ENCODE measurements around the gene MANBA. TPM values are rescaled to one million over a fixed set of nuclear protein-coding genes. Genes with fewer than 3 reads are reported as not detected.

MANBA gene
- total RNA-seq, 1 donor from 2014 or later = 8.1 TPM

DNA sequence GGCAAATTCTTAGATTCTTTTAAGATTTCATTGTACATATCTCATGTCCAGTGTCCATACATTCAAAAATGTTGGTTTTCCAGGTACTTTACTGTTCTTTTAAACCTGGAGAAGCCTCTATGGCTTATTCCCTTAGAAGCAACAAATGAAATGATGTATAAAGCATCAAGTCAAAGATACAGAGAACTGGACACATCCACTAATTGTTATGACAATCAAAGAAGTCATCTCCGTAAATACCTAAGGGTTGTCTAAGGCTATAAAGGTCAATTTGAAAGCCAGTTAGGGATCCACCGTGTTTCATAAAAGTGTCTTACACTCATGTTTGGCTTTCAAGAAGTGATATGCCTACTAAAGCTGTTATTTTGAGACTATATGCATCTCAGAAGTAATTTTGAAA is 34.2 kb upstream of the MANBA start:
- no peak overlapping the region for H3K4me3 ChIP-seq (ENCODE audit: low read depth, low read length)
- DNase-seq (ENCODE audit: low read depth) = no peak
- TF ChIP-seq, protein P1, sequence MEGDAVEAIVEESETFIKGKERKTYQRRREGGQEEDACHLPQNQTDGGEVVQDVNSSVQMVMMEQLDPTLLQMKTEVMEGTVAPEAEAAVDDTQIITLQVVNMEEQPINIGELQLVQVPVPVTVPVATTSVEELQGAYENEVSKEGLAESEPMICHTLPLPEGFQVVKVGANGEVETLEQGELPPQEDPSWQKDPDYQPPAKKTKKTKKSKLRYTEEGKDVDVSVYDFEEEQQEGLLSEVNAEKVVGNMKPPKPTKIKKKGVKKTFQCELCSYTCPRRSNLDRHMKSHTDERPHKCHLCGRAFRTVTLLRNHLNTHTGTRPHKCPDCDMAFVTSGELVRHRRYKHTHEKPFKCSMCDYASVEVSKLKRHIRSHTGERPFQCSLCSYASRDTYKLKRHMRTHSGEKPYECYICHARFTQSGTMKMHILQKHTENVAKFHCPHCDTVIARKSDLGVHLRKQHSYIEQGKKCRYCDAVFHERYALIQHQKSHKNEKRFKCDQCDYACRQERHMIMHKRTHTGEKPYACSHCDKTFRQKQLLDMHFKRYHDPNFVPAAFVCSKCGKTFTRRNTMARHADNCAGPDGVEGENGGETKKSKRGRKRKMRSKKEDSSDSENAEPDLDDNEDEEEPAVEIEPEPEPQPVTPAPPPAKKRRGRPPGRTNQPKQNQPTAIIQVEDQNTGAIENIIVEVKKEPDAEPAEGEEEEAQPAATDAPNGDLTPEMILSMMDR (conservative IDR thresholded peaks at IDR 0.05; ENCODE audit: low read depth, low read length) = no peak

DNA sequence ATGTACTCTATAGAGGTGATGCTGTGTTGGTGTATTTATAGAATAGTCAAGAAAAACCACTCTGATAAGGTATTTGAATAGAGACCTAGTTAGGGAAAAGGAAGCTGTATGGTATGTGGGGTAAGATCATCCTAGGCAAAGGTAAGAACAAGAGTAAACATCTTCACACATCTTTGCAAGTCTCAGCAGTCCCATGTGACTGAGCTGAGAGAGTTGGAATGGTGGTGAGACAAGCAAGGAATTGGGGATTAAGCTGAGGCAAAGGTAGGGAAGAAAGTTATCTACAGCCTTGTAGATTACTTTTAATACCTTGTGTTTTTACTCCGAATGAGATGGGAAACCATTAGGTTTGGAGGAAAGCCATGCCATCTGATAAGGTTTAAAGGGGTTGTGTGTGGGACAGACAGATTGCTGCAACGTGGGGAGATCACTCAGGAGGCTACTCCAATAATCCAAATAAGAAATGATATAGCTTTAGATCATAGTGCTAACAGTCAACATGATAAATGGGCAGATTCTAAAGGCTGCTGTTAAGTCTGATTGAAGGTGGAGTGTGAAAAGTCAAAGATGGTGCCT is 31.7 kb upstream of the MANBA start:
- no peak for DNase-seq (ENCODE audit: low read depth)
- TF ChIP-seq, protein P1 (conservative IDR thresholded peaks at IDR 0.05; ENCODE audit: low read depth, low read length) = no peak
- no peak overlapping the region for H3K4me3 ChIP-seq (ENCODE audit: low read depth, low read length)

DNA sequence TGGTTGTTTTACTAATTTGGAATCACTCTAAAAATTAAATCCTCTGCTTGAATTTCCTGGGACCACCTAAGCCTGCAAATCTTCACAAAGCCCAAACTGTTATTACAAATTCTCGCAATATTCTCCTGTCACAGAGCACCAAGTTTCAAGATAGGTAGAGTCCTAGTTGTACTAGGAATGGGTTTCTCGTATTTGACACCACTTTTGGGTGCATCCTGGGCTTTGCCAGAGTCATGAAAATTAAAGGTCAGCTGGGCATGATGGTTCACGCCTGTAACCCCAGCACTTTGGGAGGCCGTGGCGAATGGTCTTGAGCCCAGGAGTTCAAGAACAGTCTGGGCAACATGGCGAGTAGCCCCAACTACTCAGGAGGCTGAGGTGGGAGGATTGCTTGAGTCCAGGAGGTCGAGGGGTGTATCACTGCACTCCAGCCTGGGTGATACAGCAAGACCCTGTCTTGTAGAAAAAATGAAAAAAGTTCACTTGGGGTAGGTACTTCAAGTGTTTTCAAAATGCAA is 30.6 kb upstream of the MANBA start:
- TF ChIP-seq, protein P1 (conservative IDR thresholded peaks at IDR 0.05; ENCODE audit: low read depth, low read length) = no peak
- no peak for DNase-seq (ENCODE audit: low read depth)
- no peak overlapping the region for H3K4me3 ChIP-seq (ENCODE audit: low read depth, low read length)

DNA sequence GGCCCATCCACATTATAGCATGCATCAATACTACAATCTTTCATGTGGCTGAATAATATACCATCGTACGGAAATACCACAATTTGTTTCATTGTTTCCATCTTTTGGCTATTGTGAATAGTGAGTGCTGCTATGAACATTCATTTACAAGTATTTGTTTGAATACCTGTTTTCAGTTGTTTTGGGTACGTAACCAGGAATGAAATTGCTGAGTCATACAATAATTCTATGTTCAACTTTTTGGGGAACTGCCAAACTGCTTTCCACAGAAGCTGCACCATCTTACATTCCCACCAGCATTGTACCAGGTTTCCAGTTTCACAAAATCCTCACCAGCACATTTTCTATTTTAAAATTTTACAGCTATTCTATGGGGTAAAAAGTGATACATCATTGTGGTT is 28.5 kb upstream of the MANBA start:
- no peak overlapping the region for H3K4me3 ChIP-seq (ENCODE audit: low read depth, low read length)
- TF ChIP-seq, protein P1 (conservative IDR thresholded peaks at IDR 0.05; ENCODE audit: low read depth, low read length) = no peak
- DNase-seq (ENCODE audit: low read depth) = no peak

DNA sequence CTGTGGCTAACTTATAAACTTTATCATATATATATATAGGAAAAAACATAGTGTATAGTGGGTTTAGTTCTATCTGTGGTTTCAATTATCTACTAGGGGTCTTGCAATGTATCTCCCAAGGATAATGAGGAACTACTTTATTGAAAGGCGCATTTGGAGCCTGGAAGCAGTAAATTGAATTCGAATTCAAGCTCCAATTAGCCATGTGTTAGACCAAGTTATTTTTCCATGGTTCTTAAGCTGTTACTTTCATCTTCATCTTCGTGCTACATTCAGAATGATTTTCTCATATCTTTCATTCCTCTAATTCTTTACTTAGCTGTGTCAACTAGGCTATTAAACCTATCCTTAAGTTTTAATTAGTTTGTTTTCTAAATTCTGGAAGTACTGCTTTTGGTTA is 27.2 kb upstream of the MANBA start:
- TF ChIP-seq, protein P1 (conservative IDR thresholded peaks at IDR 0.05; ENCODE audit: low read depth, low read length) = no peak
- no peak for DNase-seq (ENCODE audit: low read depth)
- H3K4me3 ChIP-seq (ENCODE audit: low read depth, low read length) = no peak overlapping the region

DNA sequence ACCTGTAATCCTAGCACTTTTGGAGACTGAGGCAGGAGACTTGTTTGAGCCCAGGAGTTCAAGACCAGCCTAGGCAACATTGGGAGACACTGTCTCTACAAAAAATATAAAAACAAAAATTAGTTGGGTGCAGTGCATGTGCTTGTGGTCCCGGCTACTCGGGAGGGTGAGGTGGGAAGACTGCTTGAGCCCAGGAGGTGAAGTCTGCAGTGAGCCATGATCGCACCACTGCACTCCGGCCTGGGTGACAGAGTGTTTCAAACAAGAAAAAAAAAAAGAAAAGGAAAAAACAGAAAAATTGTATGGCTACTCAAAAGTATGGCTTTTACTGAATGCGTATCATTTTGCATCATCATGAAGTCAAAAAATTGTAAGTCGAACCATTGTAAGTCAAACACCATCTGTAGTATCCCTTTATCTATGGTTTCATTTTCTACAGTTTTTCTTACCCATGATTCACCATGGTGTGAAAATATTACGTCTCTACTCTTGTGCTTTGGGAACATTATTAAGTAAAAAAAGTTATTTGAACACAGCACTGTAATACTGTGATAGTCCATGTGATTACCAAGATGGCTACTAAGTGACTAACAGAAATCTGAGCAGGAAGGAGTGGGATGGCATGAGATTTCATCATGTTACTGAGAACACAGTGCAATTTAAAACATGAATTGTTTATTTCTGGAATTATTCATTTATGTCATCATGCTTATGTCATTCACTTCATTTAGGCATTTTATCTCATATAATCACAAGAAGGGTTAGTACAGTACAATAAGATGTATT is 26.5 kb upstream of the MANBA start:
- H3K4me3 ChIP-seq (ENCODE audit: low read depth, low read length) = no peak overlapping the region
- no peak for DNase-seq (ENCODE audit: low read depth)
- TF ChIP-seq, protein P1 (conservative IDR thresholded peaks at IDR 0.05; ENCODE audit: low read depth, low read length) = no peak

Data from epithelial cell of proximal tubule (primary cell).